Heart left ventricle (tissue), 13 donors: ENCODE results near the gene CALR.

ENCODE experiments used
- POLR2A ChIP-seq, 2 donors: fragments of 450-650 bp; IDR thresholded peaks; one replicate each; pipeline ENCODE4 v1.6.1; 2017; ENCODE audit warnings: antibody characterized with exemption in 2 of 2, mild to moderate bottlenecking in 2 of 2, moderate library complexity in 2 of 2
- TF ChIP-seq, protein P1 (sequence below), 12 donors: fragments of 200-600 bp; sonication (generic) in 4 of 12; IDR thresholded peaks; one replicate each; pipeline versions ENCODE4 v1.5.0 to v1.8.0; 2018 to 2022; ENCODE audit warnings: antibody characterized with exemption in 12 of 12, mild to moderate bottlenecking in 5 of 12
- donor health status: ischemic (EF 13 %, LVEDD 7.1; RV severe dilation, severe dysfunction).
- donor health status: DM: no; HTN: yes; CAD: no.
- donor health status: DM: no; HTN: no; CAD: no.
- donor health status: ischemic (EF 25% LVEDD 6.9; RV normal size, moderate dysfunction).
- donor health status: ischemic (EF 25% LVEDD 5.7; RV mildly dilated, moderate dysfunction).
- donor health status: ischemic (EF 35%, LVEDD 5.7; RV mildly dilated, moderate dysfunction).
- donor health status: nonischemic (EF 11% LVEDD 7.7; RV severe dilation, severe dysfunction).
- donor health status: DM: yes; HTN: yes; CAD: no.
- donor health status: PGD.
- donor health status: ischemic (EF 29% LVEDD 5.4; RV normal size, mild dysfunction).
- donor health status: nonischemic (EF 23%, LVEDD 6.1; RV moderate dilation, normal function).

DNA sequence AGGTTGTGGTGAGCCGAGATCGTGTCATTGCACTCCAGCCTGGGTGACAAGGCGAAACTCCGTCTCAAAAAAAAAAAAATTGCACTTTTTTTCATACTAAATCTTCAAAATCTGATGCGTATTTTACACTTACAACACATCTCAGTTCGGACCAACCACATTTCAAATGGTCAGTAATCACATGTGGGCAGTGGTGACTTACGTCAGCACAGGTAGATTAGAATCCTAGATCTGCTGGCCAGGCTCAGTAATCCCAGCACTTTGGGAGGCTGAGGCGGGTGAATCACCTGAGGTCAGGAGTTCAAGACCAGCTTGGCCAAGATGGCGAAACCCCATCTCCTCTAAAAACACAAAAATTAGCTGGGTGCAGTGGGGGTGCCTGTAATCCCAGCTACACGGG is 3.3 kb upstream of the CALR start:
- TF ChIP-seq, protein P1, sequence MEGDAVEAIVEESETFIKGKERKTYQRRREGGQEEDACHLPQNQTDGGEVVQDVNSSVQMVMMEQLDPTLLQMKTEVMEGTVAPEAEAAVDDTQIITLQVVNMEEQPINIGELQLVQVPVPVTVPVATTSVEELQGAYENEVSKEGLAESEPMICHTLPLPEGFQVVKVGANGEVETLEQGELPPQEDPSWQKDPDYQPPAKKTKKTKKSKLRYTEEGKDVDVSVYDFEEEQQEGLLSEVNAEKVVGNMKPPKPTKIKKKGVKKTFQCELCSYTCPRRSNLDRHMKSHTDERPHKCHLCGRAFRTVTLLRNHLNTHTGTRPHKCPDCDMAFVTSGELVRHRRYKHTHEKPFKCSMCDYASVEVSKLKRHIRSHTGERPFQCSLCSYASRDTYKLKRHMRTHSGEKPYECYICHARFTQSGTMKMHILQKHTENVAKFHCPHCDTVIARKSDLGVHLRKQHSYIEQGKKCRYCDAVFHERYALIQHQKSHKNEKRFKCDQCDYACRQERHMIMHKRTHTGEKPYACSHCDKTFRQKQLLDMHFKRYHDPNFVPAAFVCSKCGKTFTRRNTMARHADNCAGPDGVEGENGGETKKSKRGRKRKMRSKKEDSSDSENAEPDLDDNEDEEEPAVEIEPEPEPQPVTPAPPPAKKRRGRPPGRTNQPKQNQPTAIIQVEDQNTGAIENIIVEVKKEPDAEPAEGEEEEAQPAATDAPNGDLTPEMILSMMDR (IDR thresholded peaks at IDR 0.05), result no peak
- TF ChIP-seq POLR2A (IDR thresholded peaks at IDR 0.05), result no peak
